ENCODE measurements around the gene EOLA1.
"Not testable (repeated sequence)": the region's sequence is repeated elsewhere in the genome, so short reads cannot be mapped to it uniquely, and the experiment has no call there.

DNA sequence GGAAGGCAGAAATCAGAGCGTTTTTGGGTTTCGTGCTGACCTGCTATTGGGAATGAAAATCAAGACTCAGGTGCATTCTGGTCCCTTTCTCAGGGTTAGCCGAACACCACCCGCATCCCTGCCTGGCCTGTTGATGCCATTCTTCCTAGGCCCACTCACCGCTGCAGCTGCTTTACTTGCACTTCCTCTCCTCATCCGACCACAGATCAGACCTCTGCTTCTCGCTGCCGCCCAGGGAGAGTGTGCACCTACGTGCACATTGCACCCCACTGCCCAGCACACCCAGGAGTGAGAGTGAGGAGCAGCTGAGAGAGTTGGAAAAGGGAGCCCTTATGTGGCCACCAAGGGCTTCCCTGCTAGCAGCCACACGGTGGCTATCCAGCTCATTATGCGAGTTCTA is 3.3 kb upstream of the EOLA1 start:
- TF ChIP-seq, protein P1, sequence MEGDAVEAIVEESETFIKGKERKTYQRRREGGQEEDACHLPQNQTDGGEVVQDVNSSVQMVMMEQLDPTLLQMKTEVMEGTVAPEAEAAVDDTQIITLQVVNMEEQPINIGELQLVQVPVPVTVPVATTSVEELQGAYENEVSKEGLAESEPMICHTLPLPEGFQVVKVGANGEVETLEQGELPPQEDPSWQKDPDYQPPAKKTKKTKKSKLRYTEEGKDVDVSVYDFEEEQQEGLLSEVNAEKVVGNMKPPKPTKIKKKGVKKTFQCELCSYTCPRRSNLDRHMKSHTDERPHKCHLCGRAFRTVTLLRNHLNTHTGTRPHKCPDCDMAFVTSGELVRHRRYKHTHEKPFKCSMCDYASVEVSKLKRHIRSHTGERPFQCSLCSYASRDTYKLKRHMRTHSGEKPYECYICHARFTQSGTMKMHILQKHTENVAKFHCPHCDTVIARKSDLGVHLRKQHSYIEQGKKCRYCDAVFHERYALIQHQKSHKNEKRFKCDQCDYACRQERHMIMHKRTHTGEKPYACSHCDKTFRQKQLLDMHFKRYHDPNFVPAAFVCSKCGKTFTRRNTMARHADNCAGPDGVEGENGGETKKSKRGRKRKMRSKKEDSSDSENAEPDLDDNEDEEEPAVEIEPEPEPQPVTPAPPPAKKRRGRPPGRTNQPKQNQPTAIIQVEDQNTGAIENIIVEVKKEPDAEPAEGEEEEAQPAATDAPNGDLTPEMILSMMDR (optimal IDR thresholded peaks at IDR 0.05 in 1 of 3, IDR thresholded peaks at IDR 0.05 in 1 of 3, conservative IDR thresholded peaks at IDR 0.05 in 1 of 3; ENCODE audit: extremely low read depth in 1 of 3, insufficient read depth in 2 of 3, low read length in 3 of 3): not testable (repeated sequence)
- TF ChIP-seq EZH2 (IDR thresholded peaks at IDR 0.05; ENCODE audit: low read length): not testable (repeated sequence)
